GM12891 (cell line): ENCODE data around the gene PACSIN2.

Source experiments
- DNase-seq: peaks from one replicate; pipeline ENCODE4 v3.0.0; 2011; ENCODE audit warnings: low spot score; ENCODE audit not compliant: insufficient read length
- FAIRE-seq: peaks from 2 replicates; lab custom pipeline; 2011; peaks lifted over from hg19 to GRCh38; lab: Jason Lieb, UNC
- PAX5 ChIP-seq: IDR thresholded peaks from 2 replicates; pipeline ENCODE4 v1.6.1; 2011; ENCODE audit warnings: low read length, moderate library complexity, mild to moderate bottlenecking; ENCODE audit not compliant: insufficient read depth, severe bottlenecking
- POLR2A ChIP-seq: IDR thresholded peaks from 2 replicates; pipeline ENCODE4 v1.6.1; 2011; ENCODE audit warnings: low read depth, low read length, control low read depth
- POLR2AphosphoS5 ChIP-seq: IDR thresholded peaks from 2 replicates; pipeline ENCODE4 v1.6.1; 2011; ENCODE audit warnings: low read depth, low read length, control low read depth
- POU2F2 ChIP-seq: IDR thresholded peaks from 2 replicates; pipeline ENCODE4 v1.6.1; 2011; ENCODE audit warnings: low read depth, mild to moderate bottlenecking, control low read depth, low read length, moderate library complexity
- SPI1 ChIP-seq: IDR thresholded peaks from 2 replicates; pipeline ENCODE4 v1.6.1; 2011; ENCODE audit warnings: low read depth, low read length, control low read depth
- TAF1 ChIP-seq: IDR thresholded peaks from 2 replicates; pipeline ENCODE4 v1.6.1; 2011; ENCODE audit warnings: low read depth, low read length, control low read depth

PACSIN2 gene

GRCh38 chr22:42901790-42902508, 113.0 kb downstream of the PACSIN2 start:
- peak; percentile 75 for FAIRE-seq
- TF ChIP-seq PAX5, result no peak
- no peak for TF ChIP-seq POLR2AphosphoS5
- TF ChIP-seq TAF1, result no peak
- no peak for TF ChIP-seq POLR2A
- TF ChIP-seq POU2F2, result no peak
- TF ChIP-seq SPI1, result no peak
- DNase-seq, result no peak

DNA sequence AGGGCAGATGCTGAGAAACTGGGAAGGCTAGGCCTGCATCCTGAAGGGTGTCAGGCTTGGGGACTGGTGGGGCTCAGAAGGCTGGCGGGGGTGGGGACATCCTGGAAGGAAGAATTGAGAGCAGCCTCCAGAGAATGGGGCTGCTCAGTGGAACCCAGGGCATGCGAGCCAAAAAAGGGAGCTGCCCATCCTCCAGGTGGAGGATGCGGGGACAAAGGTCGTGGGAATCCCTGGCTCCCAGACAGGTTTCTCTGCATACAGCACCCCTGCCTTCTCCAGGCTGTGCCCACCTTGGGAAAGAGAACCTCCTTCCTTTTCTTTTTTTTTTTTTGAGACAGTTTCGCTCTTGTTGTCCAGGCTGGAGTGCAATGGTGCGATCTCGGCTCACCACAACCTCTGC, 117.0 kb downstream of the PACSIN2 start:
- DNase-seq (no peak), FAIRE-seq (no peak)
- TF ChIP-seq POLR2A (no peak), SPI1 (no peak), TAF1 (no peak), PAX5 (no peak), POLR2AphosphoS5 (no peak), POU2F2 (no peak)

DNA sequence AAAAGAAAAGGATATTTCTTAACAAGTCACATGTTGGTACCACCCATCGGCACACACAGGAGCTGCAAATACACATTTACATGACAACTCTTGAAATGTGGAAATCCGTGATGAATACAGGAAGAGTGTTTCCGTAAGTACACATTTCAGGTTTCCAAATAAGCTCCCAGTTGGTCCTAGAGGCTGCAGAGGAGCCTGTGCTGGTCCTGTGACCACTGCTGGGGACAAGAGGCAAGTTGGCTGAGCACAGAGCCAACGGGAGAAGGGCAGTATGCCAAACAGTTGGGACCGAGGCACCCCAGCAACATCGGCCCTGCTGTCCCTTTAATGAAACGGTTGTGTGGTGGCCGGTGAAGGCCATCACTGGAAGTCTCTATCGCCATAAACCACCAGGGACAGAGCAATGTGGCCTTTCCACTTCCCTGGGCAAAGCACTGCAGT, 119.4 kb downstream of the PACSIN2 start:
- TF ChIP-seq TAF1 (no peak), POU2F2 (no peak), PAX5 (no peak), SPI1 (no peak), POLR2A (no peak), POLR2AphosphoS5 (no peak)
- FAIRE-seq (no peak), DNase-seq (no peak)

DNA sequence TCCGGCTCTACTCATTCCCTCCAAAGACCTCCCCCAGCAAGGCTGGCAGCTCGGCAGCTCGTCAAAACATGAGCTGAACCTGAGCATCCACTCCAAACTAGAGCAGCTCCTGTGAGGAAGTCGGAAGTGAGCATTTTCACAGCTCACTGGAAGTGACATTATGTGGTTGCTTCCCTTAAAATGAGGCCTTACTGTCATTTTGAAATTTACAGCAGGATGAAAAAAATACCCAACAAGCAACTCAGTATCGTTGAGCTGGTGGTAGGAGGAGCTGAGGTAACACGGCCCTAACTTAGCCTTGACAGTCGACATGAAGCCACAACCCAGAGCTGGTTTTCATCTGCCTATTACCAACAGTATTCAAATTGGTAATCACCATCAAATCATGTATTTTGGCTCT, 119.9 kb downstream of the PACSIN2 start:
- FAIRE-seq, result peak; percentile 98
- no peak for TF ChIP-seq POLR2A
- peak; percentile 80 for TF ChIP-seq SPI1
- peak; percentile 36 for DNase-seq

GRCh38 chr22:42893371-42894150, 121.4 kb downstream of the PACSIN2 start:
- FAIRE-seq (peak; percentile 61), DNase-seq (no peak)
- TF ChIP-seq TAF1 (no peak), POU2F2 (no peak), PAX5 (no peak), SPI1 (no peak), POLR2A (no peak), POLR2AphosphoS5 (no peak)

DNA sequence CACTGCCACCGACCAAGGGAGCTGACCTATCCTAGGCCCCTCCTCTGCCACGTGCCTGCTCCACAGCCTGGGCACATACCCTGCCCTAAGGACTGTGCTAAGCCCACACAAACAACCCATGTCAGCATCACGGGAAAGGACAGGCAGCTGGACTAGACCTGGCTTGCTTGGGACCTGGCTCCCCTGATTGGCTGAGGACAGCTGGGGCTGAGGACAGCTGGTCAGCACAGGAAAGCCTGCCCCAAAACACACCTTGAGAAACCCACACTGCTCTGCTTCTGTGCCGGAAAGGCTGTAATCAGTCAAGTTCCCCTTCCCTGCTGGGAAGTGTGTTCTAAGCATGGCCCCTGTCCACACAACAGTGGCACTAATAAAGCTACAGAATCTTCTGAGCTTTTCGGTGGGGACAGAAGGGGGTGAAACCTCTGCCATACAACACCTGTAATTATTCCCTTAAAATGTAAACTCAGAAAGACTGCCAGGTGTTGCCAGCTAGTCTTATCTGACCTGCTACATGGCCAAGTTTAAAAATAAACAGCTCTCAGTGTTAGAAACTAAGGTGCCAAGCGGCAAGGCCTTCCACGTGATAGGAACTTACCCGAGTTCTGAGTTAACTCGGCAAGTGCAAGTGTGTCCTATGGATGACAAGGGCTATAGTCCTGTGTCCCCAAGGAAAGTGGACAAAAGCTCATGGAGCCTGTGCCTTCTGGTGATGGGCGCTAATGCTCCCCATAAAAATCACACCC, 122.2 kb downstream of the PACSIN2 start:
- DNase-seq (no peak), FAIRE-seq (peak; percentile 70)
- TF ChIP-seq POU2F2 (no peak), POLR2AphosphoS5 (no peak), PAX5 (no peak), TAF1 (no peak), POLR2A (no peak), SPI1 (no peak)

DNA sequence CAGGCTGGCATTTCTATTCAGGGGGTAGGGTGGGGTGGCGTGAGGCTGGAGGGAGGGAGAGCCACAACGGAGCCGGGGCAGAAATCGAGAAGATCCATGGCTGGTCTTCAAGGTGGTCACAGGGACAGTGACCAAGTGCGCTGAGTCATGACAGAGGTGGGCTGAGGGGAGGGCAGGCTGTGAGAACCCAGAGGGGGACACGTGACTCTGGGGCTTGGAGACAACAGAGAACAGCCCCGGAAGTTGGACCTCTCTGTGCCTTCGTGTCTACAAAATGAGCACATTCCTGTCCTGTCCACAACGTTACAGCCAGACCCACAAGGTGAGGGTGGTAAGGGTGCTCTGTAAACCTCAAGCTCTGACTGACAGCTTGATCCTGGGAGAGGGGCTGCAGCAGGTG, 122.8 kb downstream of the PACSIN2 start:
- no peak for FAIRE-seq
- TF ChIP-seq POLR2A, result no peak
- no peak for TF ChIP-seq POLR2AphosphoS5
- no peak for TF ChIP-seq PAX5
- no peak for TF ChIP-seq SPI1
- no peak for TF ChIP-seq TAF1
- no peak for TF ChIP-seq POU2F2
- no peak for DNase-seq

GRCh38 chr22:42891696-42892095, 123.3 kb downstream of the PACSIN2 start:
- no peak for TF ChIP-seq POU2F2
- no peak for TF ChIP-seq POLR2AphosphoS5
- no peak for TF ChIP-seq PAX5
- TF ChIP-seq TAF1, result no peak
- no peak for TF ChIP-seq POLR2A
- TF ChIP-seq SPI1, result no peak
- FAIRE-seq (no peak), DNase-seq (no peak)

GRCh38 chr22:42891008-42891407, 123.9 kb downstream of the PACSIN2 start:
- DNase-seq (no peak), FAIRE-seq (peak; percentile 80)
- TF ChIP-seq SPI1, result no peak
- no peak for TF ChIP-seq TAF1

GRCh38 chr22:42889304-42889703, 125.6 kb downstream of the PACSIN2 start:
- DNase-seq, result peak; percentile 73
- FAIRE-seq, result peak; percentile 96
- TF ChIP-seq SPI1 (0 out of 2 replicates have a peak, but pooled peaks have one; percentile 28), TAF1 (no peak)
